GM21390 (cell line): Measurements from ENCODE around the gene PRKN.

ENCODE experiments used
- ATAC-seq: cut with Tn5 transposase; IDR thresholded peaks from one replicate; pipeline ENCODE4 v1.9.1; 2021; ENCODE audit not compliant: unreplicated experiment

Gene PRKN

GRCh38 chr6:162621246-162621645 lies 106.3 kb downstream of the PRKN start:
- no peak for ATAC-seq

- ATAC-seq = no peak
These were observed 107.5 kb downstream of the PRKN start for GRCh38 chr6:162620073-162620472.

GRCh38 chr6:162618448-162619002 lies 109.0 kb downstream of the PRKN start:
- ATAC-seq = no peak

- no peak for ATAC-seq
These were observed 112.4 kb downstream of the PRKN start for GRCh38 chr6:162615016-162615705.

GRCh38 chr6:162613310-162613709 lies 114.3 kb downstream of the PRKN start:
- ATAC-seq = no peak

GRCh38 chr6:162612613-162613012 lies 115.0 kb downstream of the PRKN start:
- ATAC-seq = no peak

- no peak for ATAC-seq
These were observed 117.2 kb downstream of the PRKN start for GRCh38 chr6:162610351-162610750.

GRCh38 chr6:162605881-162606280 lies 121.7 kb downstream of the PRKN start:
- no peak for ATAC-seq

GRCh38 chr6:162603231-162604015 lies 124.1 kb downstream of the PRKN start:
- no peak for ATAC-seq

GRCh38 chr6:162602759-162603158 lies 124.8 kb downstream of the PRKN start:
- no peak for ATAC-seq

GRCh38 chr6:162596676-162597075 lies 130.9 kb downstream of the PRKN start:
- ATAC-seq = no peak

- no peak for ATAC-seq
These were observed 136.0 kb downstream of the PRKN start for GRCh38 chr6:162591517-162591916.

GRCh38 chr6:162581988-162582780 lies 145.4 kb downstream of the PRKN start:
- no peak for ATAC-seq

- ATAC-seq = no peak
These were observed 146.9 kb downstream of the PRKN start for GRCh38 chr6:162580619-162581018.

GRCh38 chr6:162576016-162576415 lies 151.6 kb downstream of the PRKN start:
- no peak for ATAC-seq

- ATAC-seq = no peak
These were observed 155.3 kb downstream of the PRKN start for GRCh38 chr6:162572240-162572639.

GRCh38 chr6:162568266-162568665 lies 159.3 kb downstream of the PRKN start:
- no peak for ATAC-seq

GRCh38 chr6:162562041-162562440 lies 165.5 kb downstream of the PRKN start:
- ATAC-seq = no peak

- no peak for ATAC-seq
These were observed 166.7 kb downstream of the PRKN start for GRCh38 chr6:162560891-162561290.

GRCh38 chr6:162554531-162554930 lies 173.0 kb downstream of the PRKN start:
- no peak for ATAC-seq

- no peak for ATAC-seq
These were observed 180.7 kb downstream of the PRKN start for GRCh38 chr6:162546905-162547304.
